Endothelial cell of umbilical vein (primary cell): ENCODE measurements around the gene IGF2BP1. TPM values are rescaled to one million over a fixed set of nuclear protein-coding genes. Genes with fewer than 3 reads are reported as not detected.
A peak's percentile ranks its signal among the peaks of the same experiment; 100 is the strongest.

Source experiments
- Bru-seq: library from RNA; stranded (reverse); fragments of 400-500 nt; gene quantifications from one replicate; lab custom pipeline; 2021; lab: Mats Ljungman, UMichigan
- BruChase-seq, 2 experiments: library from RNA; stranded (reverse); fragments of 400-500 nt; gene quantifications; one replicate each; lab custom pipeline; 2021; lab: Mats Ljungman, UMichigan
- BruUV-seq: library from RNA; stranded (reverse); fragments of 400-500 nt; replicated peaks from 2 replicates; lab custom pipeline; 2021; lab: Mats Ljungman, UMichigan
- CTCF ChIA-PET: fragments of 300-600, 350-600 bp; sonication (Branson Sonifier 250); formaldehyde crosslinking; loops from one replicate; lab custom pipeline; 2021; ENCODE audit warnings: antibody characterized with exemption, inconsistent platforms; lab: Charles Lee
- POLR2A ChIA-PET: fragments of 300-600, 350-600 bp; sonication (Branson Sonifier 250); formaldehyde crosslinking; loops from one replicate; lab custom pipeline; 2021; ENCODE audit warnings: antibody characterized with exemption, inconsistent platforms; lab: Charles Lee
- DNase-seq: peaks from one replicate; pipeline ENCODE4 v3.0.0-alpha.2; 2011; ENCODE audit warnings: low read depth, low spot score
- FAIRE-seq: peaks from 2 replicates; lab custom pipeline; 2011; peaks lifted over from hg19 to GRCh38; lab: Jason Lieb, UNC
- H2AFZ ChIP-seq: 2 replicates; pipeline ENCODE4 v1.6.0; 2012; ENCODE audit warnings: low read depth, low read length, control low read depth, inconsistent platforms
- H3K27ac ChIP-seq: 2 replicates; pipeline ENCODE4 v1.5.1; 2011; ENCODE audit warnings: low read depth, mild to moderate bottlenecking, control low read depth, low read length, moderate library complexity; ENCODE audit not compliant: insufficient read depth
- H3K27me3 ChIP-seq, 2 experiments: 2 replicates each; pipeline versions ENCODE4 v1.6.0 to v1.6.1; 2011; ENCODE audit warnings: low read length in 2 of 2, mixed read lengths in 1 of 2; ENCODE audit not compliant: control insufficient read depth in 2 of 2, insufficient read depth in 2 of 2
- H3K36me3 ChIP-seq, 2 experiments: 2 replicates in 1 of 2; 3 replicates in 1 of 2; pipeline ENCODE4 v1.5.1; 2011; ENCODE audit warnings: low read length in 2 of 2, mild to moderate bottlenecking in 1 of 2, moderate library complexity in 1 of 2; ENCODE audit not compliant: control insufficient read depth in 2 of 2, insufficient read depth in 2 of 2; ENCODE audit errors: extremely low read depth in 1 of 2
- H3K4me1 ChIP-seq: 3 replicates; pipeline ENCODE4 v1.5.1; 2011; ENCODE audit warnings: mild to moderate bottlenecking, low read length; ENCODE audit not compliant: control insufficient read depth, insufficient read depth; ENCODE audit errors: extremely low read depth
- H3K4me2 ChIP-seq: 2 replicates; pipeline ENCODE4 v1.6.1; 2011; ENCODE audit warnings: low read length, control low read depth, mixed read lengths; ENCODE audit not compliant: insufficient read depth
- H3K4me3 ChIP-seq, 3 experiments: fragments of 200-600 bp in 1 of 3; sonication (generic), shearing (Covaris generic) in 1 of 3; replicated peaks in 1 of 3; 2 replicates each; pipeline ENCODE4 v1.5.1; 2011 to 2016; ENCODE audit warnings: control low read depth in 3 of 3, low read length in 3 of 3, mild to moderate bottlenecking in 2 of 3, inconsistent platforms in 1 of 3, low read depth in 1 of 3, moderate library complexity in 1 of 3; ENCODE audit not compliant: insufficient read depth in 1 of 3
- H3K79me2 ChIP-seq: 2 replicates; pipeline ENCODE4 v1.6.0; 2012; ENCODE audit warnings: low read length, inconsistent platforms; ENCODE audit not compliant: control insufficient read depth, insufficient read depth
- H3K9ac ChIP-seq: replicated peaks from 2 replicates; pipeline ENCODE3; 2011; ENCODE audit warnings: low read length, control low read depth; ENCODE audit not compliant: insufficient read depth; ENCODE audit errors: extremely low read depth
- H3K9me1 ChIP-seq: replicated peaks from 3 replicates; pipeline ENCODE4 v1.6.0; 2011; ENCODE audit warnings: mild to moderate bottlenecking, low read length; ENCODE audit not compliant: control insufficient read depth, insufficient read depth; ENCODE audit errors: extremely low read depth
- H3K9me3 ChIP-seq: replicated peaks from 2 replicates; pipeline ENCODE4 v1.5.1; 2012; ENCODE audit warnings: low read length, inconsistent platforms; ENCODE audit not compliant: control insufficient read depth, insufficient read depth
- H4K20me1 ChIP-seq: replicated peaks from 2 replicates; pipeline ENCODE3; 2011; ENCODE audit warnings: mild to moderate bottlenecking, low read length; ENCODE audit not compliant: control insufficient read depth, insufficient read depth; ENCODE audit errors: extremely low read depth
- CTCF ChIP-seq, 2 donors: IDR thresholded peaks; 1 replicate in 1 of 2; 2 replicates in 1 of 2; pipeline ENCODE4 v1.5.1; 2011; ENCODE audit warnings: low read length in 2 of 2, mild to moderate bottlenecking in 2 of 2, moderate library complexity in 2 of 2, control low read depth in 1 of 2, inconsistent platforms in 1 of 2, low read depth in 1 of 2; ENCODE audit not compliant: insufficient read depth in 1 of 2; ENCODE audit errors: extremely low read depth in 1 of 2
- EZH2 ChIP-seq: IDR thresholded peaks from 2 replicates; pipeline ENCODE4 v1.6.1; 2012; ENCODE audit warnings: borderline replicate concordance, low read depth, mild to moderate bottlenecking, moderate library complexity, low read length, inconsistent platforms; ENCODE audit not compliant: severe bottlenecking
- FOS ChIP-seq: IDR thresholded peaks from 2 replicates; pipeline ENCODE4 v1.6.1; 2011; ENCODE audit warnings: mild to moderate bottlenecking, low read length, moderate library complexity, borderline replicate concordance; ENCODE audit not compliant: insufficient read depth
- GATA2 ChIP-seq: IDR thresholded peaks from 2 replicates; pipeline ENCODE4 v1.7.0; 2011; ENCODE audit warnings: low read depth, mild to moderate bottlenecking, moderate library complexity, mixed read lengths, low read length; ENCODE audit not compliant: insufficient read length, insufficient read depth
- JUN ChIP-seq: IDR thresholded peaks from 2 replicates; pipeline ENCODE4 v1.6.1; 2011; ENCODE audit warnings: borderline replicate concordance, low read depth; ENCODE audit not compliant: insufficient read length, insufficient read depth
- MAX ChIP-seq: IDR thresholded peaks from 2 replicates; pipeline ENCODE4 v1.6.1; 2011; ENCODE audit not compliant: insufficient read depth, insufficient read length
- MYC ChIP-seq: IDR thresholded peaks from one replicate; pipeline ENCODE4 v1.6.1; 2011; ENCODE audit warnings: mild to moderate bottlenecking, low read depth, low read length
- POLR2A ChIP-seq: IDR thresholded peaks from 2 replicates; pipeline ENCODE4 v1.6.1; 2012; ENCODE audit warnings: low read depth, mild to moderate bottlenecking, control low read depth, low read length
- POLR2AphosphoS5 ChIP-seq: IDR thresholded peaks from 2 replicates; pipeline ENCODE4 v1.6.1; 2012; ENCODE audit warnings: low read depth, mild to moderate bottlenecking, control low read depth, low read length, moderate library complexity; ENCODE audit not compliant: insufficient read depth
- dilution Hi-C: fragments of 300-500 bp; cut with MboI; formaldehyde crosslinking; loops from one replicate; pipeline ENCODE4 v1.15.0; 2019; ENCODE audit warnings: low sequenced_read_pairs; ENCODE audit not compliant: extremely low pct_ligation_motif_present
- intact Hi-C: fragments of 100-400 bp; cut with micrococcal nuclease; formaldehyde crosslinking; loops from one replicate; pipeline ENCODE4 v1.10.0; 2022
- long read RNA-seq: library from polyadenylated mRNA; stranded (forward); transcript quantifications from one replicate; pipeline ENCODE4 v2.0.0, GENCODE V29; 2021
- polyA minus RNA-seq, 3 experiments: library from RNA; depleted of rRNA, polyadenylated mRNA; stranded (reverse); fragments of >200 nt; gene quantifications; 1 replicate in 1 of 3; 2 replicates in 2 of 3; pipeline ENCODE4 v1.2.3, GENCODE V29; 2011
- polyA plus RNA-seq, 4 experiments: library from polyadenylated mRNA; depleted of rRNA in 3 of 4; stranded (reverse) in 3 of 4; unstranded in 1 of 4; fragments of >200 nt; gene quantifications; 2 replicates each; pipeline versions ENCODE4 v1.2.1 to v1.2.3, GENCODE V29; 2011 to 2012; ENCODE audit warnings: missing spikeins in 1 of 4
- total RNA-seq: library from RNA; stranded (reverse); gene quantifications from 2 replicates; pipeline ENCODE4 v1.2.3, GENCODE V29; 2021

Gene IGF2BP1
- total RNA-seq (91.7 and 99.5 TPM in 2 replicates), polyA plus RNA-seq (8.6 and 9.5 TPM in 2 replicates), polyA minus RNA-seq (18.7 and 24.3 TPM in 2 replicates), Bru-seq, nascent RNA (percentile 87 among the genes with signal in this experiment), BruChase-seq, experiment 1, labeled RNA remaining after a 6-hour chase (percentile 89 among the genes with signal in this experiment), BruChase-seq, experiment 2, labeled RNA remaining after a 2-hour chase (percentile 90 among the genes with signal in this experiment)
- polyA plus RNA-seq (2011; cell fraction: cytosol; rRNA removed) = 14.9 and 17.4 TPM in 2 replicates
- 44.6 and 46.9 TPM in 2 replicates for polyA plus RNA-seq (2011; cell fraction: nucleus; rRNA removed)
- polyA plus RNA-seq (2012) = 22.5 and 26.3 TPM in 2 replicates
- 13.1 TPM for polyA minus RNA-seq (2011; cell fraction: cytosol; rRNA and poly(A)+ RNA removed)
- 25.2 and 30.8 TPM in 2 replicates for polyA minus RNA-seq (2011; cell fraction: nucleus; rRNA and poly(A)+ RNA removed)
- long read RNA-seq, full-length matches to known transcripts = 48 of 70 reads
- long read RNA-seq, partial matches to known transcripts = 4 of 70 reads
- long read RNA-seq, other reads (novel, unspliced or antisense) = 18 of 70 reads

- FAIRE-seq (no peak), DNase-seq (peak; percentile 80)
- Histone ChIP-seq H3K4me2 (peak within 1 kb of the TSS; percentile 99), H3K9me3 (no peaks in the 10 kb centered on the region), H3K36me3 (no peaks in the 10 kb centered on the region), H3K9ac (peak within 1 kb of the TSS; percentile 92), H3K4me3 (peak within 1 kb of the TSS; percentile 80 to 85 (median 82)), H3K4me1 (peaks cover 32% of the 10 kb centered on the region), H4K20me1 (no peaks in the 10 kb centered on the region), H3K79me2 (peaks cover 50% of the 10 kb centered on the region), H2AFZ (peak within 1 kb of the TSS; percentile 91), H3K9me1 (no peaks in the 10 kb centered on the region), H3K27ac (peak within 1 kb of the TSS; percentile 80), H3K27me3 (peaks cover 20 to 34% of the 10 kb centered on the region in 2 experiments)
- BruUV-seq = TSS peak; percentile 39
- dilution Hi-C loops = no loop called here
- intact Hi-C loops = loop anchor here (1.0 kb wide), 1 partner anchor 53 kb away; the partner anchor contains the start of gene SNF8
- ChIA-PET POLR2A (interaction anchor here (0.8 to 1.5 kb wide), 3 partner anchors 17 to 52 kb away, joined by 3 to 5 read pairs (median 4); partner anchors contain the start of gene SNF8), CTCF (interaction anchor here (0.7 to 9.9 kb wide), 10 partner anchors 9 to 374 kb away, joined by 3 to 133 read pairs (median 6); partner anchors contain the start of gene SNF8)
- TF ChIP-seq POLR2AphosphoS5 = peak; percentile 59
- TF ChIP-seq MYC = no peak
Observed at GRCh38 chr17:48997103-48997826, at the start of gene IGF2BP1. IGF2BP1 (plus strand) TSS chr17:48997385; CDS start chr17:48997746, 361 bp downstream.

GRCh38 chr17:48951572-48951971, 45.6 kb upstream of the IGF2BP1 start:
- TF ChIP-seq FOS (no peak), JUN (no peak), GATA2 (no peak), MAX (no peak), MYC (no peak), POLR2AphosphoS5 (no peak), CTCF (IDR thresholded peaks at IDR 0.05; ENCODE audit: extremely low read depth in 1 of 2, insufficient read depth in 1 of 2, low read depth in 1 of 2, low read length in 2 of 2) (no peak), EZH2 (no peak), POLR2A (no peak)
- no peak overlapping the region for H3K9ac ChIP-seq
- dilution Hi-C loops = no loop called here
- FAIRE-seq (no peak), DNase-seq (no peak)
- no peak overlapping the region for H3K27ac ChIP-seq
- no peaks in the 10 kb centered on the region for H3K9me1 ChIP-seq
- H3K4me1 ChIP-seq = no peaks in the 10 kb centered on the region
- no peaks in the 10 kb centered on the region for H3K36me3 ChIP-seq
- no peaks in the 10 kb centered on the region for H3K79me2 ChIP-seq
- CTCF ChIA-PET = interaction anchor here (1.9 to 2.3 kb wide), 3 partner anchors 10 to 84 kb away, joined by 7 to 19 read pairs (median 18); no protein-coding TSS in a partner anchor
- no peak overlapping the region for H2AFZ ChIP-seq
- peaks cover 0 to 2% of the 10 kb centered on the region in 2 experiments for H3K27me3 ChIP-seq
- H3K4me2 ChIP-seq = no peak overlapping the region
- POLR2A ChIA-PET = no interaction called here
- no TSS peak for BruUV-seq
- H3K9me3 ChIP-seq = no peaks in the 10 kb centered on the region
- no peak overlapping the region for H3K4me3 ChIP-seq
- intact Hi-C loops = no loop called here
- H4K20me1 ChIP-seq = no peaks in the 10 kb centered on the region
